HG03460 (cell line): ENCODE results near the gene IRS2.

ENCODE experiments used
- ATAC-seq: cut with Tn5 transposase; IDR thresholded peaks from one replicate; pipeline ENCODE4 v1.9.1; 2021; ENCODE audit not compliant: unreplicated experiment

Gene IRS2

GRCh38 chr13:109707044-109707741 is 79.2 kb downstream of the IRS2 start:
- no peak for ATAC-seq

GRCh38 chr13:109706015-109706715 is 80.2 kb downstream of the IRS2 start:
- no peak for ATAC-seq

DNA sequence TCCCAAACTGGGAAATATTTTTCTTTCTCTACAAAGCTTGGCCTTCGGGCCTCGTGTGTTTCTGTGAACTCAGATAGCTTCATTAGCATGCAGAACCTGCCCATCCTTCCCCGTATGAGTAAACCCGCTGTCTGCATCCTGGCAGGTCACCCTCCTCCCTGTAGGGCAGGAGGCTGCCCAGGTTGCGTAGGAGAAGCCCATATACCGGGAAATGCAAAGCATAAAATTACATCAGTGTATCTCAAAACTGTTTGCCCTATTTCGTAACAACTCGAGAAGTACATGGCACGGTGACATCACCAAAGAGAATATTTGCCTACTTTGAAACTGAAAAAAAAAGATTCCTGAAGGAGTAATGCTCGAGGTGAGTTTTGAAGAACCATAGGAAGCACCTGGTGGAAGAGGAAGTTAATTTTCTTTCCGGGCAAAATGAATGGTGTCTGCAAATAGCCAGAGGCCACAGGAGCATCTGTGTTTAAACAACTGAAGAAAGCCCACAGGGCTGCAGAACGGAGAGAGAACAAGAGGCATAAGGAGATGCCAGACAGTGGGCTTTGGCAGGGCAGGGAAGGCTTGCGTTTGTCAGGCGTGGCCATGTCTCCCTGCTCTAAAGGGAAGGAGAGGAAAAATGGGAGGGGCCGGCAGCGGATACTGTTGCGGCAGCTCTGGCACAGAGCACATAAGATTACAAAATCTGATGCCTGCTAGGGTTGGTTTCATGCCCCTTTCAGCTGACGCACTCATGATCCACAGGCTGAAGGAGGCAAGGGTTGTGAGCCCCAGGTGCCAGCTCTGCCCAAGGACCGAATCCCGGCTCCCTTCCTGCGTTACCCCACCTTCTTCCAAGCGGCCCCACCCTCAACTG is 81.4 kb downstream of the IRS2 start:
- ATAC-seq = no peak

- ATAC-seq = no peak
Measured at GRCh38 chr13:109703250-109703649, 83.1 kb downstream of the IRS2 start.
